ENCODE results near the gene SSBP1. TPM values are rescaled to one million over a fixed set of nuclear protein-coding genes. Genes with fewer than 3 reads are reported as not detected.

Gene SSBP1
- total RNA-seq, 3 donors from 2014 or later (not counting 1 experiment from before 2014, with no cell fraction given) = 98.7 to 112 (median 106) TPM

DNA sequence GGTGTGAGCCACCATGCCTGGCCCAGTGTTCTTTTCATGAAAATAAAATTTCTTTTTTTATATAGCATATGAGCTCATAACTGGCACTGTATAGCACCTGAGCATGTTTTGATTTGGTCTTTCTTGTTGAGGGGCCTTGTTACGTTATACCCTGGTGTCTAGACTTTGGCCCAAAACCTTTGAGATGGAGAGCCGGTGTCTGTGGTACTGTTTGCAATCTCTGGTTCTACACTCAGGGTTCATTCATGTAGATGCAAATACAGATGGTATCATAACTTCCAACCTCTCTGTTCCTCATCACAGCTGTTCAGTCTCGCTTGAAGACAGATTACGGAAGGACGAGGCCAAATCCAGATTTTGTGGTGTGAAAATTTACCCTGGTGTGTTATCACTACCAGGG is 51.8 kb downstream of the SSBP1 start, which contains the start of gene TAS2R5:
TAS2R5 (plus strand) TSS at position 301 of the 400 bp plus-strand sequence. CDS start 145 bp downstream, outside the sequence.
- no peak for ATAC-seq
- no peak within 1 kb of the TSS for H3K27ac Mint-ChIP-seq
- H3K27me3 ChIP-seq (ENCODE audit: control insufficient read depth, insufficient read depth, low read length) = no peaks in the 10 kb centered on the region
- TF ChIP-seq, protein P1, sequence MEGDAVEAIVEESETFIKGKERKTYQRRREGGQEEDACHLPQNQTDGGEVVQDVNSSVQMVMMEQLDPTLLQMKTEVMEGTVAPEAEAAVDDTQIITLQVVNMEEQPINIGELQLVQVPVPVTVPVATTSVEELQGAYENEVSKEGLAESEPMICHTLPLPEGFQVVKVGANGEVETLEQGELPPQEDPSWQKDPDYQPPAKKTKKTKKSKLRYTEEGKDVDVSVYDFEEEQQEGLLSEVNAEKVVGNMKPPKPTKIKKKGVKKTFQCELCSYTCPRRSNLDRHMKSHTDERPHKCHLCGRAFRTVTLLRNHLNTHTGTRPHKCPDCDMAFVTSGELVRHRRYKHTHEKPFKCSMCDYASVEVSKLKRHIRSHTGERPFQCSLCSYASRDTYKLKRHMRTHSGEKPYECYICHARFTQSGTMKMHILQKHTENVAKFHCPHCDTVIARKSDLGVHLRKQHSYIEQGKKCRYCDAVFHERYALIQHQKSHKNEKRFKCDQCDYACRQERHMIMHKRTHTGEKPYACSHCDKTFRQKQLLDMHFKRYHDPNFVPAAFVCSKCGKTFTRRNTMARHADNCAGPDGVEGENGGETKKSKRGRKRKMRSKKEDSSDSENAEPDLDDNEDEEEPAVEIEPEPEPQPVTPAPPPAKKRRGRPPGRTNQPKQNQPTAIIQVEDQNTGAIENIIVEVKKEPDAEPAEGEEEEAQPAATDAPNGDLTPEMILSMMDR (IDR thresholded peaks at IDR 0.05) = no peak
- no peak within 1 kb of the TSS for H3K27ac ChIP-seq (ENCODE audit: low read length)
- H3K27me3 Mint-ChIP-seq (ENCODE audit: low read depth in 2 of 2) = no peaks in the 10 kb centered on the region
- 89% methylated on average over 5 of the region's 5 CpGs for WGBS (ENCODE audit: insufficient coverage)
- DNase-seq = no peak
- no peaks in the 10 kb centered on the region for H3K9me3 Mint-ChIP-seq
- H3K36me3 Mint-ChIP-seq = no peaks in the 10 kb centered on the region
- H3K4me1 Mint-ChIP-seq = no peaks in the 10 kb centered on the region
- no peaks in the 10 kb centered on the region for H3K4me1 ChIP-seq (ENCODE audit: control insufficient read depth, insufficient read depth, low read length)
- intact Hi-C loops (cut with micrococcal nuclease) = no loop called here
- H3K36me3 ChIP-seq (ENCODE audit: control insufficient read depth, insufficient read depth, low read length) = no peaks in the 10 kb centered on the region
- H3K4me3 Mint-ChIP-seq = no peak within 1 kb of the TSS
- H3K9me3 ChIP-seq (ENCODE audit: control insufficient read depth, insufficient read depth, low read length) = no peaks in the 10 kb centered on the region
- no peak within 1 kb of the TSS for H3K4me3 ChIP-seq (ENCODE audit: low read length)

DNA sequence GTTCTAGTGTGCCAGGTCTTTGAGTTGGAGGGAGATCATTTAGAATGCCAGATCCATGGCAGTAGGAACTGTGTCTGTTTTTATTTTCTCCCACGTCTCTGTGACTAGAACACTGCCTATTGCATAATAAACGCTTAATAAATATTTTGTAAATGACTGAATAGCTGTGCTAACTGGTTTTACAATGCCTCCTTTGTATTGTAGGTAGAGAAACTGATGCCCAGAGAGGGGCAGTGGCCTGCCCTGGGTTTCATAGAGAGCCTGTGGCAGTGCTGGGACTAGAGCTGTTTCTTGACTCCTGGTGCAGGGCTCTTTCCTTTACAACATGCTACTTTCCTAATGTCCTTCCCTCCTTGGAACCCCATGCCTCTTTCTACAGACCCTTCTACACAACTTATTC is 54.4 kb downstream of the SSBP1 start:
- H3K4me3 Mint-ChIP-seq = no peak overlapping the region
- no peak overlapping the region for H3K27ac ChIP-seq (ENCODE audit: low read length)
- no peak overlapping the region for H3K4me3 ChIP-seq (ENCODE audit: low read length)
- H3K36me3 ChIP-seq (ENCODE audit: control insufficient read depth, insufficient read depth, low read length) = no peaks in the 10 kb centered on the region
- no peak for DNase-seq
- H3K36me3 Mint-ChIP-seq = no peaks in the 10 kb centered on the region
- H3K27me3 Mint-ChIP-seq (ENCODE audit: low read depth in 2 of 2) = no peaks in the 10 kb centered on the region
- H3K27me3 ChIP-seq (ENCODE audit: control insufficient read depth, insufficient read depth, low read length) = no peaks in the 10 kb centered on the region
- TF ChIP-seq, protein P1 (IDR thresholded peaks at IDR 0.05) = no peak
- intact Hi-C loops (cut with micrococcal nuclease) = no loop called here
- H3K9me3 ChIP-seq (ENCODE audit: control insufficient read depth, insufficient read depth, low read length) = no peaks in the 10 kb centered on the region
- no peaks in the 10 kb centered on the region for H3K9me3 Mint-ChIP-seq
- no peak overlapping the region for H3K27ac Mint-ChIP-seq
- H3K4me1 Mint-ChIP-seq = no peaks in the 10 kb centered on the region
- no peaks in the 10 kb centered on the region for H3K4me1 ChIP-seq (ENCODE audit: control insufficient read depth, insufficient read depth, low read length)
- 96% methylated on average over 2 of the region's 2 CpGs for WGBS (ENCODE audit: insufficient coverage)
- no peak for ATAC-seq

Other genes with a start within 250 kb of the SSBP1 start
- 100 to 1,000 TPM in 1 of 3 donors, 10 to 100 TPM in 2; 70.0 to 106 (median 99.0) TPM for gene AGK, start 186.9 kb upstream of the SSBP1 start, total RNA-seq
- 10 to 100 TPM; 28.9 to 57.0 (median 47.6) TPM for gene DENND11, start 36.2 kb upstream of the SSBP1 start, total RNA-seq
- under 1 TPM; 0.16 to 0.68 (median 0.23) TPM for gene WEE2, start 30.0 kb upstream of the SSBP1 start, total RNA-seq
- under 1 TPM in 1 of 3 donors, not detected in 2; 0.79 TPM for gene TAS2R3, start 25.7 kb downstream of the SSBP1 start, total RNA-seq
- under 1 TPM; 0.16 to 0.83 (median 0.59) TPM for gene TAS2R4, start 38.3 kb downstream of the SSBP1 start, total RNA-seq
- gene TAS2R5, start 51.9 kb downstream of the SSBP1 start, total RNA-seq = 1 to 10 TPM in 2 of 3 donors, under 1 TPM in 1; 0.75 to 1.9 (median 1.3) TPM
- gene PRSS37, start 103.1 kb downstream of the SSBP1 start, total RNA-seq = not detected
- gene OR9A4, start 178.0 kb downstream of the SSBP1 start, total RNA-seq = not detected
- under 1 TPM in 1 of 3 donors, not detected in 2; 0.60 TPM for gene CLEC5A, start 208.6 kb downstream of the SSBP1 start, total RNA-seq
- gene TAS2R38, start 235.4 kb downstream of the SSBP1 start, total RNA-seq = not detected